HepG2 (cell line): ENCODE data around the gene NME2. TPM values are rescaled to one million over a fixed set of nuclear protein-coding genes. Genes with fewer than 3 reads are reported as not detected.

Experiments used
- BHLHE40 ChIP-seq: IDR thresholded peaks from 2 replicates; pipeline ENCODE4 v1.6.1; 2011; ENCODE audit warnings: low read length, improper control_type of control experiment
- CREBL2 ChIP-seq: sonication (generic); formaldehyde crosslinking; IDR thresholded peaks from 2 replicates; pipeline ENCODE4 v1.8.1; 2023; ENCODE audit warnings: missing genetic modification reagents, mild to moderate bottlenecking, borderline replicate concordance
- CSRNP2 ChIP-seq: sonication (generic); formaldehyde crosslinking; conservative IDR thresholded peaks from 2 replicates; pipeline ENCODE4 v1.8.0; 2022; ENCODE audit warnings: low read depth, missing genetic modification reagents
- DZIP1 ChIP-seq: sonication (generic); formaldehyde crosslinking; IDR thresholded peaks from 2 replicates; pipeline ENCODE4 v1.5.0; 2020; ENCODE audit warnings: mild to moderate bottlenecking, missing genetic modification reagents
- FOXC1 ChIP-seq: sonication (generic); formaldehyde crosslinking; IDR thresholded peaks from 2 replicates; pipeline ENCODE4 v1.8.0; 2022; ENCODE audit warnings: mild to moderate bottlenecking, missing genetic modification reagents, borderline replicate concordance
- HNRNPL ChIP-seq: fragments of 200-400 bp; formaldehyde crosslinking; IDR thresholded peaks from 2 replicates; pipeline ENCODE4 v1.6.1; 2017; ENCODE audit warnings: mild to moderate bottlenecking, low read depth, low read length
- KDM4B ChIP-seq: sonication (generic); formaldehyde crosslinking; IDR thresholded peaks from 2 replicates; pipeline ENCODE4 v1.4.0; 2020; ENCODE audit warnings: missing genetic modification reagents
- MED1 ChIP-seq: sonication (generic); formaldehyde crosslinking; IDR thresholded peaks from 2 replicates; pipeline ENCODE4 v1.4.0; 2020; ENCODE audit warnings: missing genetic modification reagents
- MIER3 ChIP-seq: IDR thresholded peaks from 2 replicates; pipeline ENCODE4 v1.6.1; 2016; ENCODE audit warnings: missing compliant biosample characterization, borderline replicate concordance
- NCOA1 ChIP-seq: sonication (generic); formaldehyde crosslinking; IDR thresholded peaks from 2 replicates; pipeline ENCODE4 v1.9.0; 2021; ENCODE audit warnings: missing genetic modification reagents
- RARA ChIP-seq: IDR thresholded peaks from 2 replicates; pipeline ENCODE4 v1.6.1; 2016; ENCODE audit warnings: missing genetic modification reagents, missing compliant biosample characterization
- RELA ChIP-seq: sonication (generic); formaldehyde crosslinking; IDR thresholded peaks from 2 replicates; pipeline ENCODE4 v1.4.0; 2020; ENCODE audit warnings: missing genetic modification reagents
- SALL2 ChIP-seq: sonication (generic); formaldehyde crosslinking; IDR thresholded peaks from 2 replicates; pipeline ENCODE4 v1.8.1; 2023; ENCODE audit warnings: mild to moderate bottlenecking, missing genetic modification reagents, inconsistent platforms
- SIX4 ChIP-seq: sonication (generic); formaldehyde crosslinking; IDR thresholded peaks from 2 replicates; pipeline ENCODE4 v1.4.0; 2020; ENCODE audit warnings: missing genetic modification reagents
- SOX5 ChIP-seq: IDR thresholded peaks from 2 replicates; pipeline ENCODE4 v1.6.1; 2016; ENCODE audit warnings: borderline replicate concordance
- THYN1 ChIP-seq: sonication (generic); formaldehyde crosslinking; IDR thresholded peaks from 2 replicates; pipeline ENCODE4 v1.8.1; 2023; ENCODE audit warnings: low read depth, mild to moderate bottlenecking, moderate library complexity, missing genetic modification reagents, borderline replicate concordance
- ZNF275 ChIP-seq: sonication (generic); formaldehyde crosslinking; IDR thresholded peaks from 2 replicates; pipeline ENCODE4 v1.8.0; 2022; ENCODE audit warnings: missing genetic modification reagents, mild to moderate bottlenecking, inconsistent platforms, borderline replicate concordance
- ZNF282 ChIP-seq: fragments of 450-650 bp; IDR thresholded peaks from 2 replicates; pipeline ENCODE4 v1.6.1; 2018; ENCODE audit not compliant: partially characterized antibody
- ZNF329 ChIP-seq: sonication (generic); formaldehyde crosslinking; IDR thresholded peaks from 2 replicates; pipeline ENCODE4 v1.9.0; 2021; ENCODE audit warnings: low read depth, mild to moderate bottlenecking, missing genetic modification reagents
- ZNF33B ChIP-seq: sonication (generic); formaldehyde crosslinking; IDR thresholded peaks from 2 replicates; pipeline ENCODE4 v1.5.1; 2020; ENCODE audit warnings: mild to moderate bottlenecking, missing genetic modification reagents
- ZNF552 ChIP-seq: sonication (generic); formaldehyde crosslinking; IDR thresholded peaks from 2 replicates; pipeline ENCODE4 v1.9.0; 2022; ENCODE audit warnings: missing genetic modification reagents, mild to moderate bottlenecking, borderline replicate concordance
- ZNF564 ChIP-seq: sonication (generic); formaldehyde crosslinking; IDR thresholded peaks from 2 replicates; pipeline ENCODE4 v1.8.1; 2023; ENCODE audit warnings: mild to moderate bottlenecking, missing genetic modification reagents
- ZNF761 ChIP-seq: sonication (generic); formaldehyde crosslinking; conservative IDR thresholded peaks from 2 replicates; pipeline ENCODE4 v1.4.0; 2020; ENCODE audit warnings: mild to moderate bottlenecking, missing genetic modification reagents
- ZNF777 ChIP-seq: sonication (generic); formaldehyde crosslinking; IDR thresholded peaks from 2 replicates; pipeline ENCODE4 v1.4.0; 2020; ENCODE audit warnings: missing genetic modification reagents
- ZSCAN31 ChIP-seq: sonication (generic); formaldehyde crosslinking; IDR thresholded peaks from 2 replicates; pipeline ENCODE4 v1.5.0; 2020; ENCODE audit warnings: low read depth, mild to moderate bottlenecking, missing genetic modification reagents
- polyA plus RNA-seq, 8 experiments: library from polyadenylated mRNA; depleted of rRNA in 3 of 8; stranded (reverse) in 7 of 8; unstranded in 1 of 8; fragments of >200 nt; fragmentation: Illumina TruSeq in 4 of 8; extraction: Trizol in 4 of 8; gene quantifications; 2 replicates each; pipeline versions ENCODE4 v1.2.1 to v1.2.3, GENCODE V29; 2011 to 2016; ENCODE audit warnings: low read depth in 4 of 8, missing spikeins in 1 of 8, mixed read lengths in 1 of 8; ENCODE audit not compliant: insufficient read depth in 1 of 8
- total RNA-seq, 5 experiments: library from RNA; depleted of rRNA; stranded (reverse); fragments of >200 nt; fragmentation: Illumina TruSeq; extraction: Trizol; gene quantifications; 2 replicates each; pipeline ENCODE4 v1.2.3, GENCODE V29; 2016; ENCODE audit warnings: low read depth in 1 of 5

Gene NME2
- total and polyA plus RNA-seq, 2 of the 13 experiments (the other 11 are each of a cell fraction or from before 2014, with no cell fraction given) = 790 to 1,213 TPM

GRCh38 chr17:51166987-51167931 is 1.0 kb downstream of the NME2 start (continued):
- TF ChIP-seq MED1 (CRISPR knock-in tag) = peak; percentile 41
- TF ChIP-seq ZNF777 (CRISPR knock-in tag) = no peak
- peak; percentile 78 for TF ChIP-seq ZNF275 (CRISPR knock-in tag)
- no peak for TF ChIP-seq CSRNP2
- no peak for TF ChIP-seq ZNF761 (CRISPR knock-in tag)
- TF ChIP-seq SALL2 (CRISPR knock-in tag) = no peak; the same call in none of the 2 replicates
- TF ChIP-seq RARA (CRISPR knock-in tag) = no peak
- no peak for TF ChIP-seq DZIP1
- peak; percentile 35; the same call in 1 of the 2 replicates for TF ChIP-seq ZNF552
- no peak for TF ChIP-seq MIER3
- no peak; the same call in 1 of the 2 replicates for TF ChIP-seq ZNF33B
- TF ChIP-seq RELA = no peak; the same call in 1 of the 2 replicates
- TF ChIP-seq ZNF282 = no peak
- no peak; the same call in 1 of the 2 replicates for TF ChIP-seq KDM4B (CRISPR knock-in tag)
- no peak for TF ChIP-seq SIX4 (CRISPR knock-in tag)
- TF ChIP-seq ZSCAN31 = no peak
- no peak; the same call in 1 of the 2 replicates for TF ChIP-seq FOXC1 (CRISPR knock-in tag)
- TF ChIP-seq HNRNPL = peak; percentile 67; the same call in 1 of the 2 replicates
- TF ChIP-seq CREBL2 (CRISPR knock-in tag) = 0 out of 2 replicates have a peak, but pooled peaks have one; percentile 18
- TF ChIP-seq SOX5 (CRISPR knock-in tag) = no peak
- TF ChIP-seq ZNF329 (CRISPR knock-in tag) = no peak
- no peak for TF ChIP-seq NCOA1
- 0 out of 2 replicates have a peak, but pooled peaks have one; percentile 9 for TF ChIP-seq BHLHE40
- no peak for TF ChIP-seq THYN1
- no peak for TF ChIP-seq ZNF564 (CRISPR knock-in tag)
